ENCODE measurements around the gene LEO1. TPM values are rescaled to one million over a fixed set of nuclear protein-coding genes. Genes with fewer than 3 reads are reported as not detected.

Gene LEO1
- total RNA-seq, 3 donors from 2014 or later (not counting 1 experiment from before 2014, with no cell fraction given), result 13.2 to 19.5 (median 16.0) TPM

- no peak for TF ChIP-seq CTCF (IDR thresholded peaks at IDR 0.05)
- H3K9me3 ChIP-seq (ENCODE audit: control insufficient read depth, insufficient read depth, low read length), result no peaks in the 10 kb centered on the region
- H3K36me3 ChIP-seq (ENCODE audit: control insufficient read depth, insufficient read depth, low read length), result no peaks in the 10 kb centered on the region
- peaks cover 0 to 5% of the 10 kb centered on the region in 2 donors for H3K27me3 Mint-ChIP-seq (ENCODE audit: low read depth in 2 of 2)
- H3K27me3 ChIP-seq (ENCODE audit: control insufficient read depth, insufficient read depth, low read length), result no peaks in the 10 kb centered on the region
- peaks cover 2% of the 10 kb centered on the region for H3K4me1 ChIP-seq (ENCODE audit: control insufficient read depth, insufficient read depth, low read length)
- H3K4me3 ChIP-seq (ENCODE audit: low read length), result no peak overlapping the region
- H3K27ac Mint-ChIP-seq, result no peak overlapping the region
- H3K27ac ChIP-seq (ENCODE audit: low read length), result no peak overlapping the region
- 91% methylated on average over 5 of the region's 5 CpGs for WGBS (ENCODE audit: insufficient coverage)
- H3K4me3 Mint-ChIP-seq, result no peak overlapping the region
- intact Hi-C loops (cut with micrococcal nuclease), result no loop called here
- no peaks in the 10 kb centered on the region for H3K9me3 Mint-ChIP-seq
- DNase-seq (no peak), ATAC-seq (no peak)
- H3K4me1 Mint-ChIP-seq, result no peaks in the 10 kb centered on the region
- H3K36me3 Mint-ChIP-seq, result no peaks in the 10 kb centered on the region
These were observed 36.8 kb upstream of the LEO1 start for GRCh38 chr15:52008359-52008697.

- no peaks in the 10 kb centered on the region for H3K9me3 Mint-ChIP-seq
- ATAC-seq (no peak), DNase-seq (no peak)
- no peak overlapping the region for H3K4me3 Mint-ChIP-seq
- no peak for TF ChIP-seq CTCF (IDR thresholded peaks at IDR 0.05)
- peaks cover 0 to 5% of the 10 kb centered on the region in 2 donors for H3K27me3 Mint-ChIP-seq (ENCODE audit: low read depth in 2 of 2)
- no peaks in the 10 kb centered on the region for H3K36me3 Mint-ChIP-seq
- Histone ChIP-seq H3K36me3 (ENCODE audit: control insufficient read depth, insufficient read depth, low read length) (no peaks in the 10 kb centered on the region), H3K27me3 (ENCODE audit: control insufficient read depth, insufficient read depth, low read length) (no peaks in the 10 kb centered on the region), H3K4me3 (ENCODE audit: low read length) (no peak overlapping the region), H3K27ac (ENCODE audit: low read length) (no peak overlapping the region), H3K9me3 (ENCODE audit: control insufficient read depth, insufficient read depth, low read length) (no peaks in the 10 kb centered on the region), H3K4me1 (ENCODE audit: control insufficient read depth, insufficient read depth, low read length) (peaks cover 2% of the 10 kb centered on the region)
- intact Hi-C loops (cut with micrococcal nuclease), result no loop called here
- WGBS (ENCODE audit: insufficient coverage), result 83% methylated on average over 2 of the region's 3 CpGs
- H3K4me1 Mint-ChIP-seq, result no peaks in the 10 kb centered on the region
- H3K27ac Mint-ChIP-seq, result no peak overlapping the region
These were observed 35.2 kb upstream of the LEO1 start for GRCh38 chr15:52006702-52007340.

GRCh38 chr15:52005748-52006701 lies 34.4 kb upstream of the LEO1 start:
- peaks cover 0 to 3% of the 10 kb centered on the region in 2 donors for H3K27me3 Mint-ChIP-seq (ENCODE audit: low read depth in 2 of 2)
- Histone ChIP-seq H3K4me3 (ENCODE audit: low read length) (no peak overlapping the region), H3K27ac (ENCODE audit: low read length) (no peak overlapping the region), H3K36me3 (ENCODE audit: control insufficient read depth, insufficient read depth, low read length) (no peaks in the 10 kb centered on the region), H3K27me3 (ENCODE audit: control insufficient read depth, insufficient read depth, low read length) (no peaks in the 10 kb centered on the region), H3K4me1 (ENCODE audit: control insufficient read depth, insufficient read depth, low read length) (peaks cover 2% of the 10 kb centered on the region), H3K9me3 (ENCODE audit: control insufficient read depth, insufficient read depth, low read length) (no peaks in the 10 kb centered on the region)
- no peaks in the 10 kb centered on the region for H3K36me3 Mint-ChIP-seq
- H3K9me3 Mint-ChIP-seq, result no peaks in the 10 kb centered on the region
- no peak for TF ChIP-seq CTCF (IDR thresholded peaks at IDR 0.05)
- no peak overlapping the region for H3K4me3 Mint-ChIP-seq
- DNase-seq (peak in 1 of 2 donors; percentile 14), ATAC-seq (peak in 1 of 3 donors; percentile 41)
- intact Hi-C loops (cut with micrococcal nuclease), result no loop called here
- no peaks in the 10 kb centered on the region for H3K4me1 Mint-ChIP-seq
- no peak overlapping the region for H3K27ac Mint-ChIP-seq
- WGBS (ENCODE audit: insufficient coverage), result 42% methylated on average over 3 of the region's 5 CpGs

All from natural killer cell (primary cell).